GM12875 (cell line): ENCODE data around the gene TDRD15.

Experiments
- H3K4me3 ChIP-seq: one replicate; pipeline ENCODE4 v1.5.1; 2011; ENCODE audit warnings: low read depth, low read length, control low read depth
- TF ChIP-seq, protein P1 (sequence below): IDR thresholded peaks from 2 replicates; pipeline ENCODE4 v1.5.1; 2011; ENCODE audit warnings: low read depth, mild to moderate bottlenecking, control low read depth, inconsistent platforms, low read length, moderate library complexity, borderline replicate concordance; ENCODE audit not compliant: insufficient read depth

TDRD15 gene

DNA sequence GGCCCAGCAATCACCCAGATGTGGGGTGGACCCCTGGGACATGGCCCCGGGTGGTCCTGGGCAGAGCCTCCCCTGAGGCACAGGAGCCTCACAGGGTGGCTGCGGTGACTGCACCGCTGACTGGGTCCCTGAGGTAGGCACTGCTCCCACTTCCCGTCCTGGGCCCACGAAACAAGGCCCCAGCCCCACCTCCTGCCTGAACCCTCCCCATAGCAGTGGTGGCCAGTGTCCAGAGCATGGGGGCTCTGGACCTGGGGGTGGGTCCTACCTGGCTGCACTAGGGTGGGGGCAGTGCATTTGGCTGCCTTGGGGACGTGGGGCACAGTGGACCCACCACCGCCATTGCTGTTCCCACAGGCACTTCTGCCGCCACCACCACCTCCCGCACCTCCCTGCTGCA lies 39.4 kb downstream of the TDRD15 start:
- H3K4me3 ChIP-seq = no peak overlapping the region
- TF ChIP-seq, protein P1, sequence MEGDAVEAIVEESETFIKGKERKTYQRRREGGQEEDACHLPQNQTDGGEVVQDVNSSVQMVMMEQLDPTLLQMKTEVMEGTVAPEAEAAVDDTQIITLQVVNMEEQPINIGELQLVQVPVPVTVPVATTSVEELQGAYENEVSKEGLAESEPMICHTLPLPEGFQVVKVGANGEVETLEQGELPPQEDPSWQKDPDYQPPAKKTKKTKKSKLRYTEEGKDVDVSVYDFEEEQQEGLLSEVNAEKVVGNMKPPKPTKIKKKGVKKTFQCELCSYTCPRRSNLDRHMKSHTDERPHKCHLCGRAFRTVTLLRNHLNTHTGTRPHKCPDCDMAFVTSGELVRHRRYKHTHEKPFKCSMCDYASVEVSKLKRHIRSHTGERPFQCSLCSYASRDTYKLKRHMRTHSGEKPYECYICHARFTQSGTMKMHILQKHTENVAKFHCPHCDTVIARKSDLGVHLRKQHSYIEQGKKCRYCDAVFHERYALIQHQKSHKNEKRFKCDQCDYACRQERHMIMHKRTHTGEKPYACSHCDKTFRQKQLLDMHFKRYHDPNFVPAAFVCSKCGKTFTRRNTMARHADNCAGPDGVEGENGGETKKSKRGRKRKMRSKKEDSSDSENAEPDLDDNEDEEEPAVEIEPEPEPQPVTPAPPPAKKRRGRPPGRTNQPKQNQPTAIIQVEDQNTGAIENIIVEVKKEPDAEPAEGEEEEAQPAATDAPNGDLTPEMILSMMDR = no peak

DNA sequence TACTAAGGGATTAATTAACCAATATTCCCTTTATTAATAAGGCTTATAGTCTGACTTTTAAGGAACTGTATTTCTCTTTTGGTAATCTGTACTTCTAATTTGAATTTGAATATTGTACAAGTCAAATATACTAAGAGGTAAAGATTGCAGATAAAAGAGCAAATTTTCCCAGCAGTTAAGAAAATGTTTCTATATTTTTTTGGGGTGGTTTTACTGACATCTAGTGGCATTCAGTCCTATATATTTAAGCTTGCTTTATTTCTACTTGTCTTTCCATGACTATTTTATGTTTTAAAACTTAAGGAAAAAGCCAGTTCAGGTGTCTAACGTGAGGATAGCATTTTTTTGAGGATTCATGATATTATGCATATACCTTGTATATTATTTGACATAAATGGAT lies 41.6 kb downstream of the TDRD15 start:
- TF ChIP-seq, protein P1 = no peak
- H3K4me3 ChIP-seq = no peak overlapping the region

DNA sequence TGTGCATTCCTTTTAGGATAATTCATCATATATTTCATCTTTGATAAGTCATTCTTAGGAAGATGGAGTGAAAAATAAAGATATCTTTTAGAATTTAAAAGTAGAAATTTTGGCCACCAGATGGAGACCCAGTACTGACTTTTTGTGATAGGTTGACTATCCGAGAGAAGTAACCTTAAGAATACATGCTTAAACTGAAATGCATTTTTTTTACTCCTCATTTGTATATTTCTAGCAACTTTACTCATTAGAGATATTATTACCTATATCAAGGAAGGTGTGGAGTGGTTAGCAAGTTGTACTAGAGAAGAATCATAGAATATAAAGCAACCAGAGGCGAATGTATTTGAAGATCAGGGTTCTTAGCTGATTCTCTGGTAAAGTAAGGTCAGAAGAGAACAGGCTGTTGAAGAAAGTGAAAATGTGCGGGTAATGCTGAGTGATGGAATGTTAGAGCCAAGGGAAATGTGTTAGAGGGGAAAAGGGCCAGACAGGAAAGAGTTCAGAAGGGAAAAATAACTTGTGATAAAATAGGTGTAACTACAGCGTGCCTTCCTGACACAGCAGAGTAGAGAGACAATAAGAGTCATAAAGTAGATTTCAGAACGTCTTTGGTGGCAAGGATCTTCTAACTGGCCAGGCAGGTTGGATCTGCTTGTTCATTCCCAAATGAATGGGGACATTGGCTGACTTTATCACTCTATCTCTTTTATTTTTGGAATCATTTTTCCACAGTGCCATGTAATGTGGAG lies 52.3 kb downstream of the TDRD15 start:
- no peak overlapping the region for H3K4me3 ChIP-seq
- TF ChIP-seq, protein P1 = no peak

DNA sequence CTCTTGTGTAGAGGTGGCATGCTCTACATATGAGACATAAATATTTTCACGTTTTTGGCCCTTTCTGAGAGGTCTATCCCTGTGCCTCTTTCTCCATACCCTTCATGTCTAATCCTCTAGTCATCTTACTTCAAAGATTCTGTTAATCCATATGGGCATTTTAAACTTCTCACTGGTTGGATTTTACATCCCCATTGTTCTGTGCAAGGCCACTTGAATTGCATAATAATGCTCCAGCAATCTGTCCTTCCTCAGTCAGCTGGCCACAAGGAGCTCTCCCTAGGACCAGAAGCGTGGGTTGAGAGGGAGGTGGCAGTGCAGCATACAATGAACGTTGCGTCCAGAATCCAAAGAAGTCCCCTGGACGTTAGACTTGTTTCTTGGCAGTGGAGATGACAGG lies 58.2 kb downstream of the TDRD15 start:
- H3K4me3 ChIP-seq = no peak overlapping the region
- TF ChIP-seq, protein P1 = no peak

DNA sequence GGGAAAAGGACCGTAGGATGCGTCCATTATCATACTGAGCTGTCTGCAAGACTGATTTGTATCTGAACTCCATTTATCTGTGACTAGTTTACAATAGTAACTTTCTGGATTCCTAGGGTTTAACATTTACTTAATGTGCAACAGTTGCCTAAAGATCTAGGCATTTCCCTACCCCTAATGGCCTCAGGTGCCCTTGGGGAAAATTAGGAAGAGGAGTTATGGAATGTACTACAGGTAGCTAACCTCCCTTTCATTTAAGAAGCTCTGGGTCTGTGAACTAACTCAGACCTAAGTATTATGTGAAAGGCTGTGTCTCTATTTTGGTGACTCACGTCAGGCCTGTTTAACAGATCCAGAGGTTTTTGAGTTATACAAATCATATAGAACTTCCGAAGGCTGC lies 59.5 kb downstream of the TDRD15 start:
- no peak overlapping the region for H3K4me3 ChIP-seq
- TF ChIP-seq, protein P1 = no peak

DNA sequence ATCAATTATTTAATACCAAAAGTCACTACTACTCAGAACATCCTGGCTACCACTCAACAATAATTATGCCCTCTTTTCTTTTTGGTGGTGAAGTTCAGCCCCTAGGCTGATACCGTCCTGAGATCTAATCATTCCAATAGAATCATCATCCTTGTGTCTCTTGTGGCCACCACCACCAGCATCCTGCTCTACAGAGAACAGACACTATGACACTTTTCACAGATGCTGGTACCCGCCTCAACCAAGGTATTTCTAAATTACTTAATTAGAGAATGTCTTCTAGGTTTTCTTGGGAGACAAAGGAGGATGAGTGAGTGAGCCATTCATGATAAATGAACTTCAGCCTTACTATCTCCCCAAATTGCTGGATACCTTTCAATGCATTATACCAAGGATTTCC lies 60.0 kb downstream of the TDRD15 start:
- TF ChIP-seq, protein P1 = no peak
- no peak overlapping the region for H3K4me3 ChIP-seq

DNA sequence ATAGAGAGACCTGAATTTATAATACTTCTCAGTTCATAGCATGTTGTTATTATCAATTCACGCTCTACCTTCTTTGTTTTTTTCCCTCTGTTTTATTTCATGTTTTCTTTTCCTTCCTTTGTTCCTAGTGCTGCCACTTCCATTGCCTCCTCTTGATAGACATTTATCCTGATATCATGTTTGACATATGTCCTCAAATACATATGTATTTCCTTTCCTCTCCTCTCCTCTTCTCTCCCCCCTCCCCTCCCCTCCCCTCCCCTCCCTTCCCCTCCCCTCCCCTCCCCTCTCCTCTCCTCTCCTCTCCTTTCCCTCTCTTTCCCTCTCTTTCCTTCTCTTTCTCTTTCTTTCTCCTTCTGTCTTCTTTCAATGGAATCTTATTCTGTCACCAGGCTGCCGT lies 67.8 kb downstream of the TDRD15 start:
- TF ChIP-seq, protein P1 = no peak
- H3K4me3 ChIP-seq = no peak overlapping the region
